HK-2 (cell line): Measurements from ENCODE around the gene UBL4A.

Source experiments
- DNase-seq: peaks from one replicate; pipeline ENCODE4 v3.0.0-alpha.2; 2018; ENCODE audit not compliant: unreplicated experiment

The UBL4A gene

GRCh38 chrX:154486396-154487207, at the start of gene UBL4A:
Gene UBL4A (minus strand): TSS chrX:154486615. CDS start chrX:154486584, 31 bp downstream.
- peak; percentile 80 for DNase-seq

DNA sequence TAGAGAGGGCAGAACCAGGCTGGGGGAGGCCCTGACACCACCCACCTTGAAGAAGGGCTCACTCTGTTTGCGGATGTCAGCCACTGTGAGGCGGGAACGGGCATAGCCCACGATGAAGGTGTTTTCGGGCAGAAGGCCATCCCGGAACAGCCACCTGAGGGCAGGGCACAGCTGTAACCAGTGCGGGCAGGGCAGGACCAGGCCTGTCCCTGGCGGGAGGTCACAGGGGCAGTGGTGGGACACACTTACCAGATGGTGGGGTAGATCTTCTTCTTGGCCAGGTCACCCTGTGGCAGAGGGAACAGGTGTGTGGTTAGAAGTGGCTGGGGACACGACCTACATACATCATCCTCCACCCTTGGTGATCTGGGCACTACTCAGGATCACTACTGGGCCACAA, 49.5 kb upstream of the UBL4A start:
- no peak for DNase-seq

- peak; percentile 89 for DNase-seq
Observed at GRCh38 chrX:154534526-154535322, 48.3 kb upstream of the UBL4A start.

DNA sequence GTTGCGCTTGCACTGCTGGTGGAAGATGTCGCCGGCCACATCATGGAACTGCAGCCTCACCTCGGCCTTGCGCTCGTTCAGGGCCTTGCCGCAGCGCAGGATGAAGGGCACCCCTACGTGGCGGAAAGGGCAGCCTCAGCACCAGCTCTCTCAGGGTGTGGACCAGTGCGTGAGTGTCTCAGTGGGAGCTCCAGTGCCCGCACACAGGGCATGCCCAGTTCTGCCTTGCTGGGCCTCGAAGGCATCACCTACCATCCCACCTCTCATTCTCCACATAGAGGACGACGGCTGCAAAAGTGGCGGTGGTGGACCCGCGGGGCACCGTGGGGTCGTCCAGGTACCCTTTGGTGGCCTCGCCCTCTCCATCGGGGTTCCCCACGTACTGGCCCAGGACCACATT, 46.3 kb upstream of the UBL4A start:
- DNase-seq: no peak

- DNase-seq: peak; percentile 83
Observed at GRCh38 chrX:154531626-154532025, 45.2 kb upstream of the UBL4A start.

- DNase-seq: no peak
Observed at GRCh38 chrX:154530286-154530685, 43.9 kb upstream of the UBL4A start.

DNA sequence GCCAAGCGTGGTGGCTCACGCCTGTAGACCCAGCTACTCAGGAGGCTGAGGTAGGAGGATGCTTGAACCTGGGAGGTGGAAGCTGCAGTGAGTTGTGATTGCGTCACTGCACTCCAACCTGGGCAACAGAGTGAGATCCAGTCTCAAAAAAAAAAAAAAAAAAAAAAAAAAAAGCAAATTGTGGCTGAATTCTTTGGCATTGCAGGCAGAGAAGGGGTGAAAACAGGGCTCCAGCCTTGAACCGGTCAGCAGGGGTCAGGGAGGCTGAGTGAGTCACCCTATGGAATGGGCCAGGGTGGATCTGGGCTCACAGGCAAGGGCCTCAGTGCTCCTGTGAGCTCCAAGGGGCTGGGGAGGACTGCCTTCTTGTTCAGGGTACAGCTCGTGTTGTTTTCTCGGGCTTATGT, 42.8 kb upstream of the UBL4A start:
- DNase-seq: no peak

- DNase-seq: peak; percentile 72
Observed at GRCh38 chrX:154526901-154527675, 40.7 kb upstream of the UBL4A start.

DNA sequence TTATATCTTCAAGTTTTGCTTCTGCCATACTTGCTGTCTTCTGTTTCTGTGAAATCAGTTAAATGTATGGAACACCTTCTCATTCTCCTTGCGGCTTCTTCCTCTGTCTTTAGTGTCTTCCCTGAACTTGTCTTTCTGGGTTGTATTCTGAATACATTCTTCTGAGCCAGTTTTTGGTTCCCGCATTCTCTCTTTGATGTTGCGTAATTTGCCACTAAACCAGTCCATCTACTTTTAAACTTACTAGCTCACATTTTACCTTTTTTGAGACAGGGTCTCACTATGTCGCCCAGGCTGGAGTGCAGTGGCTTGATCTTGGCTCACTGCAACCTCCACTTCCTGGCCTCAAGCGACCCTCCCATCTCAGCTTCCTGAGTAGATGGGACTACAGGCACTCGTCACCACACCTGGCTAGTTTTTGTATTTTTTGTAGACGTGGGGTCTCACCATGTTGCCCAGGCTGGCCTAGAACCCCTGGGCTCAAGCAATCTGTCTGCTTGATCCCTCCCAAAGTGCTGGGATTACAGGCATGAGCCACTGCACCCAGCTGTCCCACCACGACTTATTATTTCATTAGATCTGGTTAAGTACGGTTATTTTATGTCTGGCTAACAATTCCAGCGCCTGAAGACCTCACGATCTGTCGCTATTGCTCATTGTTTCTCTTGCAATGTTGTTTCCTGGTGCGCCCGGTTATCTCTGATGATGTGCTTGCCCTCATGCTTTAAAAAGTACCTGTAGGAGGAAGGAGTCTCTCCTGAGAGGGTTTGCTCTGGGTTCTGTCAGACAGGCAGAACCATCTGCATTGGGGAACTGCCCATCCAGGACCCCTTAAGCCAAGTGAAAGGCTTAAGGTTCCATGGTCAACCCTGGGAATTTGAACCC, 39.4 kb upstream of the UBL4A start:
- no peak for DNase-seq

GRCh38 chrX:154519389-154519788, 33.0 kb upstream of the UBL4A start:
- DNase-seq: no peak

DNA sequence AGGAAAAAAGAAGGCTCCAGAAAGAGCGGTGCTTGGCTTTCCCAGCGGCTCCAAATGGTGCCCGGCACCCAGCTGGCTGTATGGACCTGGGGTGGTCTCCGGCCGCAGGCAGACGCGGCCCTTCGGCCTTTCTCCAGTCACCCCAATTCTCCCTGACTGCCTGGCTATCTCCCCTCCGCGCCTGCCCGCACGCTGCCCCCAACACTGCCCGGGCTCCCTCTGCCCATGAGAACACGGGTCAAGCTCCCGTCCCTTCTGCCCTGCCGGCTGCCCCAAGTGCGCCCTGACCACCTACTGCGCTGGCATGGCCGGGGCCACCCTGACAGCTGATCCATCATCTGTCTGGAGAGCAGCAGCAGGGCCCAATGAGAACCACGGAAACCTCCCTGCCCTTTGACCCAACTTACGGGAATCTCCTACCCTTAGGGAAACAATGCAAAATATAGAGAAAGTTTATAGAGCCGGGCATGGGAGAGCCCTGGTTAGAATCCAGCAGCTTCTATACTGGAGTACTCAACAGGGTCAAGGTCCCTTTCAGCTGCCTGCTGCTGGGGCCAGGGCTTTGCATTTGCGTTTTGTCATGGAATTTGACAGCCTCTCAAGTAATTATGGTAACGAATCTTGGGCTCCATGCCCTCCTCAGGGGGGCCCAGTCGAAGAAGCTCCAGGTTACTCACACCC, 30.8 kb upstream of the UBL4A start:
- no peak for DNase-seq

DNA sequence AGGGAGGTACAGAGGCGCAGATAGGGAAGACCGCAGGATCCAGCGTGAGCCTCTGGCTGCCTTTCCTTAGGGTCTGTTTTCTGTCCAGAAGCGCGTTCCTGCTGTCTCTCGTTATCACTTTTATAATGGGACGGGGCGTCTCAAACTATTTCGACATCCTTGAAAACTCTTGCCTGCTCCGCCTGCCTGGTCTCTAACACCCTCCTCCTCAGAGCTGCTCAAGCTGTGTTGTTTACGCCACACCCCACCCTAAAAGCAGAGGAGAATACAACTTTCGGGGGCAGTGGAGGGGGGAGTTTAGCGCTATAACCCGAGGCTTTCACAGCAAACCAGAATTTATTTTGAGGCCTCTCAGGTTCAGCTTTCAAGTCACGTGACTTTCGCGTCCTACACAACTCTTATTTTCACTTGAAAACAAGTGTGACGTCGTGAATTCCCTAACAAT, 30.3 kb upstream of the UBL4A start:
- no peak for DNase-seq

GRCh38 chrX:154515966-154516655, 29.7 kb upstream of the UBL4A start, which contains the start of gene FAM3A:
Gene FAM3A (minus strand): TSS chrX:154516232. CDS start chrX:154515772, 460 bp downstream.
- peak; percentile 94 for DNase-seq

DNA sequence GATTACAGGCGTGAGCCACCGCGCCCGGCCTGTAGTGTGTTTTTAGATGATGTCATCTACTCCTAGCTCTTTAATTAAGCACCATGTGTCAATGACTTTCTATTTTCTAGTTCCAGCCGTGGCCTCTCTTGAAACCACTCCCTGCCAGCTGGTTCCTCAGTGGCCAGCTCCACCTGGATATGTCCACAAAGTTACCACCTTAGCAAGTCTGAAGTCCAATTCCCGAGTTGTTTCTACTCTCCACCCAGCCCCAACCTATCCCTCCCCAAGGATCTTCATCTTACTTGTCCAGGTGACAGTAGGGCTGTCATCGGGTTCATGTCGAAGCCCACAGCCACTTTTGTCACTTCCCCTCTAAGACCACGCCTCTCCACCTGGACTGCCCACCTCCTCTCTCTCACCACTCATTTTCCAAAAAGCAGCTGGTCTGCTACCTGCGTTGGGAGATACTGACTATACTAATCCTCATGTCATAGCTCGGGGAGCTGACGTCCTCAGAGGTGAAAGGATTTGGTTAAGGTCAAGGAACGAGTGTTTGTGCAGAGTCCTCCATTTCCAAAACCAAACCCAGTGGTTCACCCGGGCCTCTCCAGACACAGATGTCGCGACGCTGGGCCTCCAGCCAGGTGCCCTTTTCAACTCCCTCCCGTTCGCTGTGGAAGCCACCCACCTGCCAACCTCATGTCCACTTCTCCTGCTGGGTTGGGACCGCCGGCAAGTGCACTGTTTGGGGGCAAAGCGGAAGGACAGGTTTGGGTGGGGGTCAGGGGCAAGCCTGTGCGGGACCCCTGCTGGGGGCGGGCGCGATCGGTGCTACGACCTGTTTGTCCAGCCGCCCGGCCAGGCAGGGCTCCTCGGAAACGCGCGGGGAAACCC, 28.9 kb upstream of the UBL4A start:
- no peak for DNase-seq

- no peak for DNase-seq
Observed at GRCh38 chrX:154513716-154514115, 27.3 kb upstream of the UBL4A start.

- no peak for DNase-seq
Observed at GRCh38 chrX:154512879-154513553, 26.6 kb upstream of the UBL4A start.

DNA sequence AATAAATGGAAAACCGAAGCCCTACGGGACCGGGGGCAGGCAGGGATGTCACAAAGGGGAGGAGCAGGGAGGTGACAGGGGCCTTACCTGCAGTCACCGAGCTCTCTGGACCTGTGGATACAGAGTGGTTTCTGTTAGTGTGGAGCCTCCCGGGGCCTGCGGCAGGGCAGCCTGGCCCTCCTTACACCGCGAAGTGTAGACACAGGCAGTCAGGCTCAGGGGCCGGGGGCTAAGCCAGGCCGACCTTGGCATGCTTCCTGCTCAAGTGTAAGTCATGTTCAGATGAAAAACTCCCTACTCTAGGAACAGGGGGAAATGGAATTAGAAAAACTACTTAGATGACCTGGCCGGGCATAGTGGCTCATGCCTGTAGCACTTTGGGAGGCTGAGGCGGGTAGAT, 25.3 kb upstream of the UBL4A start:
- DNase-seq: no peak

GRCh38 chrX:154509455-154509854, 23.0 kb upstream of the UBL4A start:
- DNase-seq: no peak
